SK-N-SH (cell line): ENCODE data around the gene OXCT1.

Experiments used
- CTCF ChIP-seq: fragments of 200-600 bp; sonication (generic); IDR thresholded peaks from 2 replicates; pipeline ENCODE4 v1.6.1; 2017; ENCODE audit warnings: antibody characterized with exemption, mild to moderate bottlenecking, moderate library complexity
- FOXM1 ChIP-seq: IDR thresholded peaks from 2 replicates; pipeline ENCODE4 v1.4.0; 2012; ENCODE audit warnings: low read depth, mild to moderate bottlenecking
- JUND ChIP-seq: IDR thresholded peaks from 2 replicates; pipeline ENCODE4 v1.4.0; 2012
- MAX ChIP-seq: IDR thresholded peaks from 2 replicates; pipeline ENCODE4 v1.4.0; 2012; ENCODE audit warnings: low read depth
- POLR2AphosphoS5 ChIP-seq: IDR thresholded peaks from 2 replicates; pipeline ENCODE4 v1.6.1; 2012; ENCODE audit warnings: low read depth, low read length
- RAD21 ChIP-seq: IDR thresholded peaks from 2 replicates; pipeline ENCODE4 v1.6.1; 2012; ENCODE audit warnings: mild to moderate bottlenecking, low read length
- RCOR1 ChIP-seq: fragments of 150-350 bp; IDR thresholded peaks from 2 replicates; pipeline ENCODE4 v1.6.1; 2017; ENCODE audit warnings: antibody characterized with exemption, low read length
- SMC3 ChIP-seq: IDR thresholded peaks from 2 replicates; pipeline ENCODE4 v1.6.1; 2012; ENCODE audit warnings: low read depth, low read length, improper control_type of control experiment
- TAF1 ChIP-seq: IDR thresholded peaks from 2 replicates; pipeline ENCODE4 v1.6.1; 2012; ENCODE audit warnings: low read depth, mild to moderate bottlenecking, low read length, moderate library complexity, borderline replicate concordance
- USF2 ChIP-seq: fragments of 150-350 bp; IDR thresholded peaks from 2 replicates; pipeline ENCODE4 v1.6.1; 2017; ENCODE audit warnings: antibody characterized with exemption, low read length, low read depth, borderline replicate concordance
- YY1 ChIP-seq: IDR thresholded peaks from 2 replicates; pipeline ENCODE4 v1.4.0; 2012; ENCODE audit warnings: low read depth, mild to moderate bottlenecking
- ZBTB33 ChIP-seq: IDR thresholded peaks from 2 replicates; pipeline ENCODE4 v1.4.0; 2012; ENCODE audit warnings: low read depth, borderline replicate concordance

GRCh38 chr5:41822036-41822435, 48.2 kb downstream of the OXCT1 start:
- no peak for TF ChIP-seq CTCF
- no peak for TF ChIP-seq RAD21
- TF ChIP-seq MAX, result no peak
- no peak for TF ChIP-seq FOXM1
- TF ChIP-seq SMC3, result no peak
- no peak for TF ChIP-seq TAF1
- TF ChIP-seq YY1, result no peak
- TF ChIP-seq POLR2AphosphoS5, result no peak
- no peak for TF ChIP-seq ZBTB33
- TF ChIP-seq RCOR1, result no peak
- no peak for TF ChIP-seq JUND
- no peak for TF ChIP-seq USF2
